ENCODE data around the gene GNA14. TPM values are rescaled to one million over a fixed set of nuclear protein-coding genes. Genes with fewer than 3 reads are reported as not detected.
"Not testable (repeated sequence)": the region's sequence is repeated elsewhere in the genome, so short reads cannot be mapped to it uniquely, and the experiment has no call there.

Gene GNA14
- polyA plus RNA-seq, 1 donor from 2014 or later = not detected

GRCh38 chr9:77510666-77511065 is 137.5 kb downstream of the GNA14 start:
- Mint-ChIP-seq H3K4me3 (no peak overlapping the region), H3K9me3 (peaks cover 0 to 4% (median 0%) of the 10 kb centered on the region in 3 donors), H3K4me1 (no peaks in the 10 kb centered on the region), H3K36me3 (no peaks in the 10 kb centered on the region), H3K27me3 (no peaks in the 10 kb centered on the region), H3K27ac (no peak overlapping the region)

- H3K9me3 Mint-ChIP-seq = no peaks in the 10 kb centered on the region
- no peaks in the 10 kb centered on the region for H3K4me1 Mint-ChIP-seq
- H3K27ac Mint-ChIP-seq = no peak overlapping the region
- no peaks in the 10 kb centered on the region for H3K27me3 Mint-ChIP-seq
- no peaks in the 10 kb centered on the region for H3K36me3 Mint-ChIP-seq
- peak overlapping the region in 1 of 4 donors; percentile 25 for H3K4me3 Mint-ChIP-seq
Observed at GRCh38 chr9:77508396-77508795, 139.7 kb downstream of the GNA14 start.

- Mint-ChIP-seq H3K4me3 (peak overlapping the region in 1 of 4 donors; percentile 15), H3K36me3 (no peaks in the 10 kb centered on the region), H3K4me1 (no peaks in the 10 kb centered on the region), H3K27ac (no peak overlapping the region), H3K27me3 (no peaks in the 10 kb centered on the region), H3K9me3 (peaks cover 0 to 2% (median 0%) of the 10 kb centered on the region in 3 donors)
Observed at GRCh38 chr9:77507212-77507961, 140.7 kb downstream of the GNA14 start.

DNA sequence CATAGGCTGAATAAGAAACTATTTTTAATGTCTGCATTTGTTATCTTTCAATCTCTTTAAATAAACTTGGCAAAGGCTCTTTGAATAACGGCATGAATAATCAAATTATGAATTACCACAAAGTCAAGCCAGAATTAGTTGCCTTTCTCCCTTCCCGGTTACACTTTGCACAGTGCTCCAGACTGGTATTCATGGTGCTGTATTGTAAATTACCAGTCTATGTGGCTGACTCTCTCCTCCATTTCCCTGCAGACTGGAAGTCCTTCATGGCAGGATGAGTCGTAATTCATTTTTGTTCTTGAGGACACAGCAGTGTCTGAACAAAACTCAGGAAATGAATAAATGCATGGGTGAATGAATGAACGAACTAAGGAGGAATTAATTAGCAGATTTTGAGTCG is 142.9 kb downstream of the GNA14 start:
- Mint-ChIP-seq H3K4me3 (no peak overlapping the region), H3K27me3 (peaks cover 1% of the 10 kb centered on the region), H3K9me3 (peaks cover 0 to 2% (median 0%) of the 10 kb centered on the region in 3 donors), H3K27ac (no peak overlapping the region), H3K4me1 (no peaks in the 10 kb centered on the region), H3K36me3 (no peaks in the 10 kb centered on the region)

GRCh38 chr9:77502568-77502967 is 145.6 kb downstream of the GNA14 start:
- Mint-ChIP-seq H3K9me3 (peaks cover 0 to 2% (median 0%) of the 10 kb centered on the region in 3 donors), H3K4me1 (no peaks in the 10 kb centered on the region), H3K27me3 (peaks cover 1% of the 10 kb centered on the region), H3K27ac (no peak overlapping the region), H3K36me3 (no peaks in the 10 kb centered on the region), H3K4me3 (no peak overlapping the region)

GRCh38 chr9:77498891-77499290 is 149.2 kb downstream of the GNA14 start:
- H3K27ac Mint-ChIP-seq = no peak overlapping the region
- H3K4me3 Mint-ChIP-seq = no peak overlapping the region
- H3K27me3 Mint-ChIP-seq = peaks cover 6% of the 10 kb centered on the region
- H3K9me3 Mint-ChIP-seq = peaks cover 0 to 2% (median 0%) of the 10 kb centered on the region in 3 donors
- no peaks in the 10 kb centered on the region for H3K36me3 Mint-ChIP-seq
- no peaks in the 10 kb centered on the region for H3K4me1 Mint-ChIP-seq

DNA sequence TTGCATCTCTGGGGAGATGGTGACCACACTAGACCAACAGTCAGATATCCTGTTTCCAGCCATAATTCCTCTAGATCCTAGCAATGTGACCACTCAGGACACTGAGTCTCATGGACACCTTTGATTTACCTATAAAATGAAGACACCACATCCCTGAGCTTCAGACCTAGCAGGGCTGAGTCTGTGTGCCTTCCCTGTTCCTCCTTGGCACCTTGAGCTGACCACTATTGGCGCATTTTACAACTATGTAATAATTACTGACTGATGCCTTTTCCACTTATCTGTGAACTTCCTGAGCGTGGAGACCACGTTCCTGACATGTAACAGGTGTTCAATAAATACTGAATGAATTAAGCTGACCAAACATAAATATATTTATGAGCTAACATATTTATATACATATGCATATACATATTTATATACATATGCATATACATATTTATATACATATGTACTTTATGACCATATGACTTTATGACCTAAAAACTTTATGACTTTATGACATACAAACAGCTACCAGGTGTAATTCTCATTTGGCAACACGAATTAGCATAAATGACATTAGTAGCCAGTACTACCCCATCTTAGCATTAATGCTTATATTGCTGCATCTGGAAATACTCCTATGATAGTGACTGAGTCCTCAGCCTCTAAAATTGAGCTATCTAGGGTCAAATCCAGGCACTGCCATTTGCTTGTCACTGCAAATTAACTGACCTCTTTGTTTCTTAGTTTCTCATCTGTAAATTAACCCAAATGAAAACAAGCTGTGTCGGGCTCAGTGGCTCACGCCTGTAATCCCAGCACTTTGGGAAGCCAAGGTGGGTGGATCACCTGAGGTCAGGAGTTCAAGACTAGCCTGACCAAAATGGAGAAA is 150.6 kb downstream of the GNA14 start:
- H3K9me3 Mint-ChIP-seq = no peaks in the 10 kb centered on the region

GRCh38 chr9:77495834-77496671 is 152.1 kb downstream of the GNA14 start:
- Mint-ChIP-seq H3K27me3 (peaks cover 6% of the 10 kb centered on the region), H3K27ac (no peak overlapping the region), H3K4me3 (no peak overlapping the region), H3K9me3 (peaks cover 0 to 12% (median 3%) of the 10 kb centered on the region in 3 donors), H3K36me3 (no peaks in the 10 kb centered on the region), H3K4me1 (no peaks in the 10 kb centered on the region)

More for the DNA sequence above, 150.6 kb downstream of the GNA14 start:
- Mint-ChIP-seq H3K4me1 (no peaks in the 10 kb centered on the region), H3K4me3 (no peak overlapping the region), H3K36me3 (no peaks in the 10 kb centered on the region), H3K27me3 (peaks cover 6% of the 10 kb centered on the region), H3K27ac (no peak overlapping the region)

- H3K9me3 Mint-ChIP-seq = peaks cover 3 to 22% (median 6%) of the 10 kb centered on the region in 3 donors
- not testable (repeated sequence) for H3K27ac Mint-ChIP-seq, H3K36me3 Mint-ChIP-seq, H3K27me3 Mint-ChIP-seq, H3K4me3 Mint-ChIP-seq, H3K4me1 Mint-ChIP-seq
Observed at GRCh38 chr9:77490279-77490678, 157.8 kb downstream of the GNA14 start.

GRCh38 chr9:77489405-77490163 is 158.5 kb downstream of the GNA14 start:
- Mint-ChIP-seq H3K9me3 (peaks cover 3 to 22% (median 6%) of the 10 kb centered on the region in 3 donors), H3K27me3 (peaks cover 12% of the 10 kb centered on the region)
- not testable (repeated sequence) for H3K4me3 Mint-ChIP-seq, H3K27ac Mint-ChIP-seq, H3K4me1 Mint-ChIP-seq, H3K36me3 Mint-ChIP-seq

DNA sequence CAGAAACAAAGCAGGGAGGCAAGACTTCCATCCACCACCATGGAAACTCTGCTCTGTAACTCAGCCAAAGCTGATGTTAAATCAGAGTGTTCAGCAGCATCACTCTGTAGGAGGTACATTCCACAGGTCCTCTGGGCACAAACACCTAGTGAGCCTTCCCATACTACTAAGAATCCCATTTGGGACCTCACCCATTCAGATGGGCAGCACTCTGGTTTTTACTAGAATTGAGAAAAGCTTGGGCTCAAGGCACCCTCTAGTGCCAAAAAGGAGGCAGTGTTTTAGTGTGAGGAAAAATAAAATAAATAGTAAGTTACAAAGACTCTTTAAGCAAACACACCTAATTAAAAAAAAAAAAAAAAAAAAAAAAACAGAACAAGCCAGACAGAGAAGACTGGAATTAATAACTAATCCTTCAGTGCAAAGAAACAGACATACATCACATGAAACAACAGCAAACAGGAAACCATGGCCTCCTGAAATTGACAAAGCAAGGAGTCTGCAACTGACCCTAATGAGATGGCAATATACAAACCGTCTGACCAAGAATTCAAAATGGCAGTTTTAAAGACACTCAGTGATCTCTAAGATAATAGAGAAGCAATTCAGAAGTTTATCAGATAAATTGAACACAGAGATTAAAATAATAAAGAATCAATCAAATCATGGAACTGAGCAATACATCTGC is 159.5 kb downstream of the GNA14 start:
- H3K4me1 Mint-ChIP-seq = no peaks in the 10 kb centered on the region
- peaks cover 3 to 22% (median 6%) of the 10 kb centered on the region in 3 donors for H3K9me3 Mint-ChIP-seq
- no peaks in the 10 kb centered on the region for H3K36me3 Mint-ChIP-seq
- no peak overlapping the region for H3K4me3 Mint-ChIP-seq
- peaks cover 12% of the 10 kb centered on the region for H3K27me3 Mint-ChIP-seq
- H3K27ac Mint-ChIP-seq = no peak overlapping the region

DNA sequence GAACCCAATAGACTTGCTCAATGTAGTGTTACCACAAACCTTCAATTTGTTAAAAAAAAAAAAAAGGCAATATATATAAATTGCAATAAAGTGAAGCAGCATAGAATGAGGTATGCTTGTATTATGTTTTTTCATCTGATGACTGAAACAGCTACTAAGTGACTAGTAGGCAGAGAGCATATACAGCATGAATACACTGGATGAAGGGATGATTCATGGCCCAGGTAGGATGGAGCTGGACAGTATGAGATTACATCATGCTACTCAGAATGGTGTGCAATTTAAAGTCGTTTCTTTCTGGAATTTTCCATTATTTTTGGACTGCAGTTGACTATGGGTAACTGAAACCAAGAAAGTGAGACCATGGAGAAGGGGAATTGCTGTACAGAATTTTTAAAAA is 161.2 kb downstream of the GNA14 start:
- Mint-ChIP-seq H3K27me3 (peaks cover 13% of the 10 kb centered on the region), H3K4me3 (no peak overlapping the region), H3K4me1 (no peaks in the 10 kb centered on the region), H3K27ac (no peak overlapping the region), H3K9me3 (peaks cover 3 to 20% (median 5%) of the 10 kb centered on the region in 3 donors), H3K36me3 (no peaks in the 10 kb centered on the region)

DNA sequence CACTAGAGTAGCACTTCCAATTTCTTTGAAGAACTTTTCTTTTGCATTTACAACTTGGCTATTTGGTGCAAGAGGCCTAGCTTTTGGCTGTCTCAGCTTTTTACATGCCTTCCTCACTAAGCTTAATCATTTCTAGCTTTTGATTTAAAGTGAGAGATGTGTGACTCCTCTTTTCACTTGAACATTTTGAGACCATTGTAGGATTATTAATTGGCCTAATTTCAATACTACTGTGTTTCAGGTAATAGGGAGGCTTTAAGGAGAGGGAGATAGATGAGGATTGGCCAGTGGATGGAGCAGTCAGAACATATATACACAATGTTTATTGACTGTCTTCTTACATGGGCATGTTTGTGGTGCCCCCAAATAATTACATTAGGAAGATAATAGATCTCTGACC is 161.7 kb downstream of the GNA14 start:
- peaks cover 3 to 15% (median 9%) of the 10 kb centered on the region in 3 donors for H3K9me3 Mint-ChIP-seq
- no peaks in the 10 kb centered on the region for H3K36me3 Mint-ChIP-seq
- H3K4me1 Mint-ChIP-seq = no peaks in the 10 kb centered on the region
- peaks cover 13% of the 10 kb centered on the region for H3K27me3 Mint-ChIP-seq
- H3K4me3 Mint-ChIP-seq = no peak overlapping the region
- H3K27ac Mint-ChIP-seq = no peak overlapping the region
